ENCODE results near the gene PYHIN1.

The PYHIN1 gene

GRCh38 chr1:158931055-158931737 is at the start of gene PYHIN1:
Gene PYHIN1, plus strand, starts transcription at chr1:158931552. Its CDS starts 5,359 bp downstream, at chr1:158936911.
- in situ Hi-C loops (cut with HindIII; ENCODE audit: low sequenced_read_pairs): no loop called here

GRCh38 chr1:158893654-158894053 is 37.7 kb upstream of the PYHIN1 start:
- in situ Hi-C loops (cut with HindIII; ENCODE audit: low sequenced_read_pairs): no loop called here

- in situ Hi-C loops (cut with HindIII; ENCODE audit: low sequenced_read_pairs): no loop called here
Measured at GRCh38 chr1:158898722-158899121, 32.6 kb upstream of the PYHIN1 start.

DNA sequence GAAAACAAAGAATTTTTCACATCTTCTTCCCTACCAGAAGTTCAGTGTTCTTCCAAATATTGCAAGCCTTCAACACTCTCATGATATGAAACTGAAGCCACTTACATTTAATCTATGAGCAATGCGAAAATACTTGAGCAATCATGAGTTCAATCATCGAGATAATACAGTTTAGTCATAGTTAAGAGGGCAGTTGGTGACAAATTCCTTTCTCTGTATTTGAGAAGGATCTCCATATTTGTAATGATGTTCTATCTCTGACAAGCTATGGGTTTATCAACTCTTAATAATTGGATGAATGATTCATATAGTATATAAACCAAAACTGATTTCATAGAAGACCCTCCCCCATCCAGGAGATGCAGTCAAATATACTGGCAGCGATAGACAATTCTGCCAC is 29.7 kb upstream of the PYHIN1 start:
- in situ Hi-C loops (cut with HindIII; ENCODE audit: low sequenced_read_pairs): no loop called here

- in situ Hi-C loops (cut with HindIII; ENCODE audit: low sequenced_read_pairs): no loop called here
Measured at GRCh38 chr1:158916085-158916484, 15.3 kb upstream of the PYHIN1 start.

- in situ Hi-C loops (cut with HindIII; ENCODE audit: low sequenced_read_pairs): no loop called here
Measured at GRCh38 chr1:158924677-158925076, 6.7 kb upstream of the PYHIN1 start.

DNA sequence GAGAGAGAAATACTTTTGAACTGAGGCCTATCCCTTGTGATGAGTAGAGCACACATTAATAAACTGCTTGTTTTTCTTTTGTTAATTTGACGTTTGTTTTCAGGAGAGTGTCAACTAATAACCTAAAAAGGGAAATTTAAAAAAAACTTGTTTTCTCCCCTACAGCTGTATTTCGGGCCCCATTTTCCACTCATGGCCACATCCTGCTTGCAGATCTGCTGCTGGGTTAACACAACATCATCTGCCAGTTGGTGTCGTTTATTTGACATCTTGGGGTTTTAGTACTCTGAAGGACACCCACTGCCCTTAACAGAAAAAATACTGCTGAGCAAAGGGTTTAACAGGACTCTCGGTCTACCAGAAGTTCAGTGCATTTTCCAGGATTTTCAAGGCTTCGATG is 848 bp upstream of the PYHIN1 start:
- in situ Hi-C loops (cut with HindIII; ENCODE audit: low sequenced_read_pairs): no loop called here

DNA sequence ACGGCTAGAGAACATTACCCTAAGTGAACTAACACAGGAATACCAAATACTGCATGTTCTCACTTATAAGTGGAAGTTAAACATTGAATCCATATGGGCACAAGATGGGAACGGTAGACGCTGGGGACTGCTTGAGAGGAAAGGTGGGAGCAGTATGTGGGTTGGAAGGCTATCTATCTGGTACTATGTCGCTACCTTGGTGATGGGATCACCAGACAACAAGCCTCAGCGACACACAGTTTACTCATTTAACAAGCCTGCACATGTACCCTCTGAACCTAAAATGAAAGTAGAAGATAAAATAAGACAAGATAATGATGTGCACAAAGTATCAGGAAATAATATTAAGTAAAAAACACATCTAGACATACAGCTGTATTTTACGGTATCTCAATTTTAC is 819 bp downstream of the PYHIN1 start:
- in situ Hi-C loops (cut with HindIII; ENCODE audit: low sequenced_read_pairs): no loop called here

GRCh38 chr1:158933621-158934020 is 2.3 kb downstream of the PYHIN1 start:
- in situ Hi-C loops (cut with HindIII; ENCODE audit: low sequenced_read_pairs): no loop called here

DNA sequence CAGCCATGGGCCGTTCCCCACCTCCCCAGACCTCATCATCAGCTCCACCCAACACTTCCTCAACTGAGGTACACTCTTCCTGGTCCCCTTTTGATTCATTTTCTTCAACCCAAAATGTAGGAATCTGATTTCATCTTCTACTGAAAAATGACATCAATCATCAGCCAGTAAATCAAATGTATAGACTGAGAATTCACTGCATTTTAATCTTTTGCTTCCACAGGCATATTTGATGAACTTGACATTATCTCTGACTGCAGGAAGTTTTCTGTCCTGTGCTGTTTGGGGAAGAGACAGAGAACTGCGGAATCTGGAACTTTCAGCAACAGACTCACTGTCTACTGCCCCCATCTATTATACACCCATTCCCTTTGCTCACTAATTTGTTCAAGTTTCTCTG is 7.8 kb downstream of the PYHIN1 start:
- in situ Hi-C loops (cut with HindIII; ENCODE audit: low sequenced_read_pairs): no loop called here

- in situ Hi-C loops (cut with HindIII; ENCODE audit: low sequenced_read_pairs): no loop called here
Measured at GRCh38 chr1:158941317-158941716, 10.0 kb downstream of the PYHIN1 start.

GRCh38 chr1:158942490-158942889 is 11.1 kb downstream of the PYHIN1 start:
- in situ Hi-C loops (cut with HindIII; ENCODE audit: low sequenced_read_pairs): no loop called here

GRCh38 chr1:158943059-158943458 is 11.7 kb downstream of the PYHIN1 start:
- in situ Hi-C loops (cut with HindIII; ENCODE audit: low sequenced_read_pairs): no loop called here

DNA sequence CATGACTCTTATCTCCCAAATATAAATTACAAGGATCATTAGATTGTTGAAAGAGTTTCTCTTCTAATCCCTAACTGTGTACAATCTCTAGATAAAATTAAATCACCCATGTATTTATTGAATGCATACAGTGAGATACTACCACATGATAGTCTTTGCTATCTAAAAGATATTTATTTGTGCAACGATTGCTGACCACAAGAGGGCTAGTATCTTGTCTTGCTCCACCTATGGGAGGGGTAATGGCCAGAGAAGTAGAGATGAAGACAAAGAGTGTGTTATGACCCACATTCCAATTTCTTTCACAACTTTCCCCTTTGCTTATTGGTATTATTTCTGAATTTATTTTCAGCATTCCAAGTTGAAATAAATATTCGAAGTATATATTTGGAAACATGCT is 13.7 kb downstream of the PYHIN1 start:
- in situ Hi-C loops (cut with HindIII; ENCODE audit: low sequenced_read_pairs): no loop called here

DNA sequence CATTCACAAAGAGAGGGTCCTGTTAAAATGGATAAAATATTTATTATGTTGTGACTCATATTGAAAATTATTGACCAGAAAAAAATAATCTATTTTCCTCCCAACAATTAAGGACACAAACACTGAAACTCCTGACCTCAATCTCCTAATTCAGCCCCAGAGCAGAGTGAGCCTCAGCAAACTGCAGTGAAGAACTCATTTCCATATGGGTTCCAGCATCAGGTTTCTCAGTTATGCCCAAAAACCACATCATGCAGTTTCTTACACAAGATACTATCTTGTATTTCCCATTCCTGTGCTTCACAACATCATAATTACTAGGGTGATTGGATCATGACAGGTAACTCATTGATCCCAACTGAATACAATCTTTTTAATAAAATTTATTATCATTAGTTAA is 15.4 kb downstream of the PYHIN1 start:
- in situ Hi-C loops (cut with HindIII; ENCODE audit: low sequenced_read_pairs): no loop called here

GRCh38 chr1:158951956-158952355 is 20.6 kb downstream of the PYHIN1 start:
- in situ Hi-C loops (cut with HindIII; ENCODE audit: low sequenced_read_pairs): no loop called here

DNA sequence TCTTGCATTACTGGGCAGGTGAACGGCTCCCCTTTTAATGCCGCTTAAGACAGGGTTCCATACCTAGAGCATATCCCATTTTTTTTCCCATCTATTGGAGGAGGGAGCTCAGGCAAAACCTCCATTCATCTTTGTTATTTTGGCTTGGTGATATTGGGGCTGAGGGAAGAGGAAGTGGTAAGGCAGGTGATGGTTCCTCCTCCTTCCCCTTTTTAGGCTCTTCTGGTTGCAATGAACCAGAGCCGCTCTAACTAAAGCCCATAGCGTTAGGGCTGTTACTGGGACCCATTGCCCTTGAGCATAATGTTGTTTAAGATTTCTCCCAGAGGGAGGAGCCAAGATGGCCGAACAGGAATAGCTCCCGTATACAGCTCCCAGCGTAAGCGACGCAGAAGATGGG is 21.1 kb downstream of the PYHIN1 start:
- in situ Hi-C loops (cut with HindIII; ENCODE audit: low sequenced_read_pairs): no loop called here

DNA sequence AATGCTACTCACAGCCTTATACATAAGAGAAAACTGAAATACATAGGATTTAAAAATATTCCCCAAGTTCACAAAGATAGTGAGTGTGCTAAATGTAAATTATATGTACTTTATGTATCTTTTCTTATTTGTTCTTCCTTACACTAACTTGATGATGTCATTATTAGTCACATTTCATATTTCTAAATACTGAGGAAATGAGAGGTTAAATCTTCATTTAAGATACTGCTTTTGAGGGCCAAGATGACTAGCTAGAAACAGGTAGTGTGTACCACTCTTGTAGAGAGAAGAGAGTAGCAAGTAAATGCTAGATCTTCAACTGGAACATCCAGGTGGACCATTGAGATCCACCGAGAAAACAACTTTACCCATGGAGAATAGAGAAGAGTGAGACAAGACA is 29.8 kb downstream of the PYHIN1 start:
- in situ Hi-C loops (cut with HindIII; ENCODE audit: low sequenced_read_pairs): no loop called here

DNA sequence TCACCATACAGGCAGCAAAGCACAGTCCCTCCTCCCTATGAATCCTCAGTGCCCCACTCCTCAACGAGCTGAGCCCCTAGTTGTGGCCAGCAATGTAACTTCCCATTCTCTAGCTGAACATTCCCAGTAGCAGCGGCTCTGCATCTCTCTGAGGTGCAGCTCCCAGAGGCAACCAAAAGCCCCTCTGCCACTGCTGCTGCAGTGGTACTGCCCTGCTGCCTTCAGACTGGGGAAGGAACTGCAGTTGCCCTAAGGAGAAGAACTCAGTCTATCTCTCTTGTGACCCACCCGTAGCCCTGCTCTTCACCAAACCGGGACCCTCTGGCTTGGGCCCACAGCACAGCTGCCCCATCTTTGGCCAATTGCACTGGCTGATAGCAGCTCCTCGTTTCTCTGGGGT is 31.6 kb downstream of the PYHIN1 start:
- in situ Hi-C loops (cut with HindIII; ENCODE audit: low sequenced_read_pairs): no loop called here

DNA sequence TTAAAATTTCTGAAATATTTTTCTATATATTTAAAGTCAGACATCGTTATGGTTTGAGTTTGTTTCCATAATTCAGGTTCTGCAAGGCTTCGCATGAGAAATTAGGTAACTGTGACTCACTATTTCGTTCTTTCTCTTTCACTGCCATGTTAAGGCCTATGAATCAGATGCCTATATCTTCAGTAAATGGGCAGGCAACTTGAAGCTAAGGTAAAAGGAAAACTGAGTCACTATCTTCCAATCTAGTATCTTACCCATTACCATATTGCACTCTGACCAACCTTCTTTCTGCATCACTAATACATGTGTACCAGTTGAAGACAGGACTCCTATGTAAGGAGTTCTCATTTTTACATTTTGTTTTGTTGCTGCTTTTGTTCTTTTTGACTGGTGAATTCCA is 37.8 kb downstream of the PYHIN1 start:
- in situ Hi-C loops (cut with HindIII; ENCODE audit: low sequenced_read_pairs): no loop called here

DNA sequence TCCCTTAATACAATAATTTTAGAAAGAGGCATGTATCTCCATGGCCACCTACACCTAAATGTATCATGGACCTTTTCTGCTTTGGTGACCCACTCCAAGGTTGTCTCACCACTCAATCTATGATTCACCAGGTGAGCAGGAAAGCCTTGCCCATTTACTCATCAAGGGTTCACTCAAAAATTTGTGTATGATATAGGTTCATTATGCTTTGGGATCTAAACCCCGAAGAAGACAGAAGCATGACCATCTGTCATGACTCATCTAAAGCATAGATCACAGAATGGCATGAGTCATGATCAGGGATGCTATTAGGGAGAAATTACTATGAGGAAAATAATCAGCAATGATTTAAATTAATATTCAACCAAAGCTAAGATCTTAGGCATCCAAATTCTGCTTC is 38.5 kb downstream of the PYHIN1 start:
- in situ Hi-C loops (cut with HindIII; ENCODE audit: low sequenced_read_pairs): no loop called here

GRCh38 chr1:158972841-158973240 is 41.5 kb downstream of the PYHIN1 start:
- in situ Hi-C loops (cut with HindIII; ENCODE audit: low sequenced_read_pairs): no loop called here

DNA sequence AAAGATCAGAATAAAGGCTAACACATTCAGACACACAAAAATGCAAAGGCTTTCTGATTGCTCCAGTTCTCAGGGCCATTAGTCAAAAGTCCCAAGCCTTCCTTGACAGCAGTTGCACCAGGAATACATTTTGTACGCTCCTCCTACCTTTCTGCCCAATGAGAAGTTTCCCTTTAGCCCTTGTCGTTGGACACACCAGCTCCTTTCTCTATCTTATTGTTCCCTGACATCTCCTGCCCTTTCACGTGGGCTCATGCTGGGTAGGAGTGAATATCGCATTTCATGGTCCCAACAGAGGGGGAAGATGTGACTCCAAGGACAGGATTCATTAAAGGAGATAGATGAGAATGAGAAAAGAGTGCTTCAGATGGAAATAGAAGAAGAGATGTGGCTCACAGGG is 44.9 kb downstream of the PYHIN1 start:
- in situ Hi-C loops (cut with HindIII; ENCODE audit: low sequenced_read_pairs): no loop called here
